SK-N-SH (cell line): ENCODE measurements around the gene CHMP2B. TPM values are rescaled to one million over a fixed set of nuclear protein-coding genes. Genes with fewer than 3 reads are reported as not detected.

Experiments
- CTCF ChIA-PET: fragments of 300-600, 350-600 bp; formaldehyde crosslinking; extraction: SDS; loops from one replicate; lab custom pipeline; 2021; lab: Yijun Ruan, JAX
- POLR2A ChIA-PET: fragments of 350-600 bp; sonication (Branson Sonifier 250); formaldehyde crosslinking; extraction: SDS; loops from one replicate; lab custom pipeline; 2020; ENCODE audit warnings: antibody characterized with exemption, inconsistent platforms; lab: Yijun Ruan, JAX
- DNase-seq: peaks from one replicate; pipeline ENCODE4 v3.0.0; 2012
- H2AFZ ChIP-seq: fragments of 200-600 bp; sonication (generic); 2 replicates; pipeline ENCODE4 v1.8.1; 2016; ENCODE audit warnings: antibody characterized with exemption, mild to moderate bottlenecking, low read depth
- H3F3A ChIP-seq: fragments of 200-600 bp; sonication (generic); replicated peaks from 2 replicates; pipeline ENCODE3; 2016; ENCODE audit warnings: antibody characterized with exemption, mild to moderate bottlenecking; ENCODE audit not compliant: insufficient read depth
- H3K27ac ChIP-seq, 2 experiments: fragments of 200-500 bp in 1 of 2; fragments of 200-600 bp in 1 of 2; sonication (Bioruptor generic) in 1 of 2; sonication (generic), shearing (Covaris generic) in 1 of 2; 2 replicates each; pipeline versions ENCODE4 v1.5.1 to v1.6.1; 2014 to 2016; ENCODE audit warnings: low read depth in 2 of 2, inconsistent platforms in 1 of 2, low read length in 1 of 2, mild to moderate bottlenecking in 1 of 2, mixed read lengths in 1 of 2
- H3K27me3 ChIP-seq: fragments of 200-600 bp; sonication (generic), shearing (Covaris generic); 2 replicates; pipeline ENCODE4 v1.6.1; 2016; ENCODE audit warnings: mixed run types; ENCODE audit not compliant: insufficient read depth
- H3K36me3 ChIP-seq, 2 experiments: fragments of 200-500 bp in 1 of 2; fragments of 200-600 bp in 1 of 2; sonication (Bioruptor generic) in 1 of 2; sonication (generic) in 1 of 2; replicated peaks in 1 of 2; 2 replicates each; pipeline versions ENCODE3 to v1.5.1; 2014 to 2016; ENCODE audit warnings: low read length in 1 of 2, mild to moderate bottlenecking in 1 of 2; ENCODE audit not compliant: insufficient read depth in 2 of 2, control insufficient read depth in 1 of 2
- H3K4me1 ChIP-seq, 2 experiments: fragments of 200-500 bp in 1 of 2; fragments of 200-600 bp in 1 of 2; sonication (Bioruptor generic) in 1 of 2; sonication (generic), shearing (Covaris generic) in 1 of 2; 2 replicates each; pipeline versions ENCODE4 v1.5.1 to v1.6.1; 2014 to 2016; ENCODE audit warnings: low read depth in 1 of 2, low read length in 1 of 2, mixed run types in 1 of 2; ENCODE audit not compliant: insufficient read depth in 2 of 2, control insufficient read depth in 1 of 2
- H3K4me2 ChIP-seq: fragments of 200-600 bp; sonication (generic), shearing (Covaris generic); 2 replicates; pipeline ENCODE4 v1.6.1; 2017; ENCODE audit warnings: mixed run types
- H3K4me3 ChIP-seq, 2 experiments: fragments of 200-500 bp in 1 of 2; fragments of 200-600 bp in 1 of 2; sonication (Bioruptor generic) in 1 of 2; sonication (generic), shearing (Covaris generic) in 1 of 2; 2 replicates each; pipeline versions ENCODE4 v1.5.1 to v1.8.1; 2014 to 2016; ENCODE audit warnings: low read depth in 2 of 2, inconsistent platforms in 1 of 2, low read length in 1 of 2, mild to moderate bottlenecking in 1 of 2, mixed read lengths in 1 of 2, moderate library complexity in 1 of 2
- H3K79me2 ChIP-seq: fragments of 200-600 bp; sonication (generic); 2 replicates; pipeline ENCODE4 v1.8.1; 2017; ENCODE audit warnings: mild to moderate bottlenecking; ENCODE audit not compliant: insufficient read depth
- H3K9ac ChIP-seq: fragments of 200-600 bp; sonication (generic); 2 replicates; pipeline ENCODE4 v1.6.1; 2017; ENCODE audit warnings: mixed run types
- H3K9me2 ChIP-seq: fragments of 200-600 bp; sonication (generic); 2 replicates; pipeline ENCODE4 v1.6.1; 2017; ENCODE audit warnings: mixed run types
- H3K9me3 ChIP-seq: fragments of 200-600 bp; sonication (generic); 2 replicates; pipeline ENCODE4 v1.6.1; 2017; ENCODE audit warnings: mixed run types, mild to moderate bottlenecking, moderate library complexity
- H4K20me1 ChIP-seq: fragments of 200-600 bp; sonication (generic); 2 replicates; pipeline ENCODE4 v1.6.1; 2017; ENCODE audit warnings: mild to moderate bottlenecking, mixed run types; ENCODE audit not compliant: insufficient read depth
- CHD2 ChIP-seq: fragments of 150-350 bp; IDR thresholded peaks from 2 replicates; pipeline ENCODE4 v1.6.1; 2018; ENCODE audit warnings: low read length; ENCODE audit not compliant: partially characterized antibody
- ELF1 ChIP-seq: IDR thresholded peaks from 2 replicates; pipeline ENCODE4 v1.4.0; 2012
- FOXM1 ChIP-seq: IDR thresholded peaks from 2 replicates; pipeline ENCODE4 v1.4.0; 2012; ENCODE audit warnings: low read depth, mild to moderate bottlenecking
- GABPA ChIP-seq: IDR thresholded peaks from 2 replicates; pipeline ENCODE4 v1.4.0; 2012; ENCODE audit warnings: low read depth, mild to moderate bottlenecking
- GATA2 ChIP-seq: sonication (generic); formaldehyde crosslinking; IDR thresholded peaks from 2 replicates; pipeline ENCODE4 v1.5.0; 2020; ENCODE audit warnings: mild to moderate bottlenecking, missing genetic modification reagents
- MEF2A ChIP-seq: IDR thresholded peaks from 2 replicates; pipeline ENCODE4 v1.4.0; 2012; ENCODE audit warnings: low read depth, borderline replicate concordance
- MXI1 ChIP-seq: IDR thresholded peaks from 2 replicates; pipeline ENCODE4 v1.6.1; 2012; ENCODE audit warnings: mild to moderate bottlenecking, low read depth, low read length, improper control_type of control experiment
- POLR2AphosphoS5 ChIP-seq: IDR thresholded peaks from 2 replicates; pipeline ENCODE4 v1.6.1; 2012; ENCODE audit warnings: low read depth, low read length
- RAD21 ChIP-seq: IDR thresholded peaks from 2 replicates; pipeline ENCODE4 v1.6.1; 2012; ENCODE audit warnings: mild to moderate bottlenecking, low read length
- RCOR1 ChIP-seq: fragments of 150-350 bp; IDR thresholded peaks from 2 replicates; pipeline ENCODE4 v1.6.1; 2017; ENCODE audit warnings: antibody characterized with exemption, low read length
- SIN3A ChIP-seq: IDR thresholded peaks from 2 replicates; pipeline ENCODE4 v1.6.1; 2012; ENCODE audit warnings: low read depth, mild to moderate bottlenecking, low read length, moderate library complexity, borderline replicate concordance
- SMC3 ChIP-seq: IDR thresholded peaks from 2 replicates; pipeline ENCODE4 v1.6.1; 2012; ENCODE audit warnings: low read depth, low read length, improper control_type of control experiment
- TAF1 ChIP-seq: IDR thresholded peaks from 2 replicates; pipeline ENCODE4 v1.6.1; 2012; ENCODE audit warnings: low read depth, mild to moderate bottlenecking, low read length, moderate library complexity, borderline replicate concordance
- TCF12 ChIP-seq: IDR thresholded peaks from 2 replicates; pipeline ENCODE4 v1.4.0; 2012
- TEAD4 ChIP-seq: IDR thresholded peaks from 2 replicates; pipeline ENCODE4 v1.4.0; 2012; ENCODE audit warnings: mild to moderate bottlenecking, borderline replicate concordance; ENCODE audit not compliant: insufficient read depth
- WGBS: methylation state at CpG from one replicate; pipeline ENCODE4 v1.1.6; 2017; ENCODE audit warnings: low lambda C conversion rate; 5-methylcytosine and 5-hydroxymethylcytosine counted together
- polyA plus RNA-seq, 3 experiments: library from polyadenylated mRNA; depleted of rRNA; stranded (reverse); fragments of >200 nt; gene quantifications; 2 replicates each; pipeline ENCODE4 v1.2.3, GENCODE V29; 2012
- TF ChIP-seq, protein P1 (sequence below): IDR thresholded peaks from 2 replicates; pipeline ENCODE4 v1.4.0; 2012; ENCODE audit warnings: low read depth, borderline replicate concordance
- TF ChIP-seq, protein P2 (sequence below): IDR thresholded peaks from 2 replicates; pipeline ENCODE4; 2012
- TF ChIP-seq, protein P3 (sequence below): fragments of 150-350 bp; IDR thresholded peaks from 2 replicates; pipeline ENCODE4 v1.6.1; 2017; ENCODE audit warnings: antibody characterized with exemption, low read length, low read depth, borderline replicate concordance
- TF ChIP-seq, protein P4 (sequence below): IDR thresholded peaks from 2 replicates; pipeline ENCODE4 v1.4.0; 2012; ENCODE audit warnings: low read depth

The CHMP2B gene
- polyA plus RNA-seq, 1 of the 3 experiments (the other 2 are of a cell fraction), result 8.5 TPM

DNA sequence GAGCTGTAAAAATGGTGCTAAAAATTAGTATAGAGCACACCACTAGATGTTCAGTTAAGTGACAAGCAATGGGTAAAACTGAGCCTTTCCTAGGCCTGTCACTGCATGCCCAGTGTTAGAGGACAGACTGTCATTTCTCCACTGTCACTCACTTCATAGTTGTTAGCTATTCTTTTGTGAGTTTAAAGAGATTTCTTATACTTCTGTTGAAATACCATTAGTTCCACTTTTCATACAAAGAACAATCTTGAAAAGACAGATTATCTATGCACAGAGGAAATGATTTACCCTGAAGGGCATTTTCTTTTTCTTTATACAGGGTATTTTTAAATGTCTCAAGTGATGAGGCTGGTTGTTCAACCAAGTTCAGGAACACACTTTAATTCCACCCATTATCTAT, 28.3 kb upstream of the CHMP2B start:
- Histone ChIP-seq H3K4me2 (no peak overlapping the region), H4K20me1 (no peaks in the 10 kb centered on the region), H3K4me3 (no peak overlapping the region), H3K79me2 (no peaks in the 10 kb centered on the region), H3K9me2 (no peaks in the 10 kb centered on the region), H3F3A (no peaks in the 10 kb centered on the region), H2AFZ (no peak overlapping the region), H3K27me3 (no peaks in the 10 kb centered on the region; the same call in 1 of the 2 replicates), H3K4me1 (no peaks in the 10 kb centered on the region; a peak in 1 of 4 replicates), H3K9me3 (no peaks in the 10 kb centered on the region), H3K36me3 (no peaks in the 10 kb centered on the region), H3K9ac (no peak overlapping the region), H3K27ac (no peak overlapping the region)
- ChIA-PET POLR2A (no interaction called here), CTCF (no interaction called here)
- no peak for DNase-seq
- TF ChIP-seq TAF1 (no peak), MXI1 (no peak), MEF2A (no peak), RAD21 (no peak), SIN3A (no peak), TEAD4 (no peak), FOXM1 (no peak), RCOR1 (no peak), SMC3 (no peak), POLR2AphosphoS5 (no peak)
- TF ChIP-seq, protein P1, sequence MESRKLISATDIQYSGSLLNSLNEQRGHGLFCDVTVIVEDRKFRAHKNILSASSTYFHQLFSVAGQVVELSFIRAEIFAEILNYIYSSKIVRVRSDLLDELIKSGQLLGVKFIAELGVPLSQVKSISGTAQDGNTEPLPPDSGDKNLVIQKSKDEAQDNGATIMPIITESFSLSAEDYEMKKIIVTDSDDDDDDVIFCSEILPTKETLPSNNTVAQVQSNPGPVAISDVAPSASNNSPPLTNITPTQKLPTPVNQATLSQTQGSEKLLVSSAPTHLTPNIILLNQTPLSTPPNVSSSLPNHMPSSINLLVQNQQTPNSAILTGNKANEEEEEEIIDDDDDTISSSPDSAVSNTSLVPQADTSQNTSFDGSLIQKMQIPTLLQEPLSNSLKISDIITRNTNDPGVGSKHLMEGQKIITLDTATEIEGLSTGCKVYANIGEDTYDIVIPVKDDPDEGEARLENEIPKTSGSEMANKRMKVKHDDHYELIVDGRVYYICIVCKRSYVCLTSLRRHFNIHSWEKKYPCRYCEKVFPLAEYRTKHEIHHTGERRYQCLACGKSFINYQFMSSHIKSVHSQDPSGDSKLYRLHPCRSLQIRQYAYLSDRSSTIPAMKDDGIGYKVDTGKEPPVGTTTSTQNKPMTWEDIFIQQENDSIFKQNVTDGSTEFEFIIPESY, result no peak

DNA sequence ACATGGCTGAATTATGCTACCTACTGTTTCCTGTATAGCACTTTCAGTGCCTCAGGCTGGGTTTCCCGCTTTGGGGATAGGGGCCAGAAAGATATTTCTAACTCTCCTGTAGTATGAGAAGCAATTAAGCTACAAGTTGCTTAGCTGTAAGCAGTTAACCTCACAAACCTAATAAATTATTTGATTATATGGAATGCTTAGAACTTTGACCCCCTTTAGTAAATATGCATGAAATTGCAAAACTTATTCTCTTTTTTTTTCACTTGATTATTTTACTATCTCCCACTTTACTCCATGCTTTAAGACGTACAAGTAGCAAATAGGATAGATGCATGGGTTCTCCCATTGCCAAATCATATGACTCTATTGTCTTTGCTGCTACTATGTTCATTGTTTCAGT, 27.5 kb upstream of the CHMP2B start:
- DNase-seq, result no peak
- WGBS, result 19% methylated on average over 2 of the region's 2 CpGs
- Histone ChIP-seq H3K36me3 (no peaks in the 10 kb centered on the region), H4K20me1 (no peaks in the 10 kb centered on the region), H3K9me2 (no peaks in the 10 kb centered on the region), H3K4me1 (no peaks in the 10 kb centered on the region; a peak in 1 of 4 replicates), H3K9ac (no peak overlapping the region), H3K27ac (no peak overlapping the region), H3K4me2 (no peak overlapping the region), H3K79me2 (no peaks in the 10 kb centered on the region), H3F3A (no peaks in the 10 kb centered on the region), H3K4me3 (no peak overlapping the region), H2AFZ (no peak overlapping the region), H3K9me3 (no peaks in the 10 kb centered on the region), H3K27me3 (no peaks in the 10 kb centered on the region; the same call in 1 of the 2 replicates)
- ChIA-PET POLR2A (no interaction called here), CTCF (interaction anchor here (0.7 kb wide), 1 partner anchor 32 kb away, joined by 3 read pairs; no protein-coding TSS in a partner anchor)
- no peak for TF ChIP-seq TCF12
- TF ChIP-seq ELF1, result no peak
- TF ChIP-seq, protein P2, sequence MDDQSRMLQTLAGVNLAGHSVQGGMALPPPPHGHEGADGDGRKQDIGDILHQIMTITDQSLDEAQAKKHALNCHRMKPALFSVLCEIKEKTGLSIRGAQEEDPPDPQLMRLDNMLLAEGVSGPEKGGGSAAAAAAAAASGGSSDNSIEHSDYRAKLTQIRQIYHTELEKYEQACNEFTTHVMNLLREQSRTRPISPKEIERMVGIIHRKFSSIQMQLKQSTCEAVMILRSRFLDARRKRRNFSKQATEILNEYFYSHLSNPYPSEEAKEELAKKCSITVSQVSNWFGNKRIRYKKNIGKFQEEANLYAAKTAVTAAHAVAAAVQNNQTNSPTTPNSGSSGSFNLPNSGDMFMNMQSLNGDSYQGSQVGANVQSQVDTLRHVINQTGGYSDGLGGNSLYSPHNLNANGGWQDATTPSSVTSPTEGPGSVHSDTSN, result no peak
- TF ChIP-seq TEAD4, result no peak
- TF ChIP-seq GATA2, result no peak
- TF ChIP-seq, protein P3, sequence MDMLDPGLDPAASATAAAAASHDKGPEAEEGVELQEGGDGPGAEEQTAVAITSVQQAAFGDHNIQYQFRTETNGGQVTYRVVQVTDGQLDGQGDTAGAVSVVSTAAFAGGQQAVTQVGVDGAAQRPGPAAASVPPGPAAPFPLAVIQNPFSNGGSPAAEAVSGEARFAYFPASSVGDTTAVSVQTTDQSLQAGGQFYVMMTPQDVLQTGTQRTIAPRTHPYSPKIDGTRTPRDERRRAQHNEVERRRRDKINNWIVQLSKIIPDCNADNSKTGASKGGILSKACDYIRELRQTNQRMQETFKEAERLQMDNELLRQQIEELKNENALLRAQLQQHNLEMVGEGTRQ, result no peak
- TF ChIP-seq, protein P4, sequence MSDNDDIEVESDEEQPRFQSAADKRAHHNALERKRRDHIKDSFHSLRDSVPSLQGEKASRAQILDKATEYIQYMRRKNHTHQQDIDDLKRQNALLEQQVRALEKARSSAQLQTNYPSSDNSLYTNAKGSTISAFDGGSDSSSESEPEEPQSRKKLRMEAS, result no peak
- TF ChIP-seq FOXM1, result no peak
- TF ChIP-seq POLR2AphosphoS5, result no peak
- TF ChIP-seq SIN3A, result no peak
- TF ChIP-seq SMC3, result no peak
- no peak for TF ChIP-seq GABPA
- no peak for TF ChIP-seq CHD2
